ENCODE data around the gene ADIPOR2.

The ADIPOR2 gene

DNA sequence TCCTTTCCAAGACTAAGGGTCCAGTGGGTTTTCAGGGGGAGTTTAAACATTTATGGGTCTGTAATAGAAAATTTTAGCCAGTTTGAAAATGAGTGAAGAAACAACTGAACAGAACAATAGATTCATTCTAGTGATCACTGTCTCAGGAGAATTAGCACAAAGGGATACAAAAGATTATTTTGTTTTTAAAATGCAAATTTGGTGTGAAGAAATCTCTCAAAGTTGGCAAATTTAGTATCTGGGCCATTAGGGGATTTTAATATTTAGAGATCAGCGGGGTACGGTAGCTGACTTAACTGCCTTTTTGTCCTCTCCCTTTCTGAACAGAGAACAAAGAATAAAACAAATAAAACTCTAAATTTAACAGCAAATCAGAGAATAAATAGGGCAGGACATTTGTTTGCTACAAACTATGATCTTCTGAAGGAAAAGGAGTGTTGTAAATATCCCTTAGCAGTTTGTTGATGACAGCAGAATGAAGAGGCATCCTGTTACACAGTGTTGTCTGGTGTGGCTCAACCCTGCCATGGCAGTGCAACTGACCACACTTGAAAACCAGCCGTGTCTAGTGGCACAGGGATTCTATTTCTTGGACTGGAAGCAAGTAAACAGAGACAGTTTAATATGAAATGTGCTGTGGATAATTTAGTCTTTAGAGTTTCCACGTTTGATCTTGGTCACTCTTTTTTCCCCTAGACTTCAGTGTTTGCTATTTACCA lies 83.2 kb downstream of the ADIPOR2 start:
- TF ChIP-seq TAF1 (IDR thresholded peaks at IDR 0.05; ENCODE audit: borderline replicate concordance, insufficient read depth, low read length) (no peak), POLR2AphosphoS5 (IDR thresholded peaks at IDR 0.05; ENCODE audit: low read depth, low read length) (no peak)

DNA sequence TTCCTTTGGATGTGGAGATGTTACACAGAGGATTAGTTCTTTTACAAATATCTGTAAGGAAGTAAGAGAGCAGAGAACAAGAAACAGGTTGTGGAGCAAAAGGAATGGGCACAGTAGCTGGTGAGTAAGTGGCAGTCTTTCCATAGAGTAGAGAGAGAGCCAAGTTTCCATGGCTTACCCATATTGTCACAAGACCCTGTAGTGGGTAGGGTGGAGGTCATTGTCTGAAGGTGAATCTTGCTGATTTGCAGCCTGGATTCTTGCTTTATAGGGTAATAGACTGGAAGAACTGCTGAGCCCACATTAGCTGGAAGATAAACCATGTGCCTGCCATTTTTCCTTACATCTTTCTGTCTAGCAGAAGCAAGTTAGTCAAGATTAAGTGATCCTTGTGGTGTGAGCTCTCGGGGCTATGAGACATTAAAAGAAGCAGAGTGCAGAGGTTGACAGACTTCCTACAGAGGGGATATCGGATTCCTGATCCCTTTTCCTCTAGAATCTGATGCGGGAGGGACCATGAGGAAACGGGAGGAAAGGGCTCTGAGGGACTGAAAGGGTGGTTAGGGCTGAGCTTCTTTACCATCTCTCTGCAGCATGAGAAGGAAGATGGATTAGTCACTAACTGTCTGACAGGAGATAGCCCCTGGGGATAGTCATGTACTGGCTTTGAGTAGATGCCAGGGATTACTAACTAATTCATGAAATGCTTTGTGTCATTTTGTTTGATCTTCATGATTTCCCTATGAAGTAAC lies 85.5 kb downstream of the ADIPOR2 start:
- no peak for TF ChIP-seq POLR2AphosphoS5 (IDR thresholded peaks at IDR 0.05; ENCODE audit: low read depth, low read length)
- TF ChIP-seq SIN3A (IDR thresholded peaks at IDR 0.05; ENCODE audit: borderline replicate concordance, insufficient read depth, low read length) = no peak
- TF ChIP-seq, protein P1, sequence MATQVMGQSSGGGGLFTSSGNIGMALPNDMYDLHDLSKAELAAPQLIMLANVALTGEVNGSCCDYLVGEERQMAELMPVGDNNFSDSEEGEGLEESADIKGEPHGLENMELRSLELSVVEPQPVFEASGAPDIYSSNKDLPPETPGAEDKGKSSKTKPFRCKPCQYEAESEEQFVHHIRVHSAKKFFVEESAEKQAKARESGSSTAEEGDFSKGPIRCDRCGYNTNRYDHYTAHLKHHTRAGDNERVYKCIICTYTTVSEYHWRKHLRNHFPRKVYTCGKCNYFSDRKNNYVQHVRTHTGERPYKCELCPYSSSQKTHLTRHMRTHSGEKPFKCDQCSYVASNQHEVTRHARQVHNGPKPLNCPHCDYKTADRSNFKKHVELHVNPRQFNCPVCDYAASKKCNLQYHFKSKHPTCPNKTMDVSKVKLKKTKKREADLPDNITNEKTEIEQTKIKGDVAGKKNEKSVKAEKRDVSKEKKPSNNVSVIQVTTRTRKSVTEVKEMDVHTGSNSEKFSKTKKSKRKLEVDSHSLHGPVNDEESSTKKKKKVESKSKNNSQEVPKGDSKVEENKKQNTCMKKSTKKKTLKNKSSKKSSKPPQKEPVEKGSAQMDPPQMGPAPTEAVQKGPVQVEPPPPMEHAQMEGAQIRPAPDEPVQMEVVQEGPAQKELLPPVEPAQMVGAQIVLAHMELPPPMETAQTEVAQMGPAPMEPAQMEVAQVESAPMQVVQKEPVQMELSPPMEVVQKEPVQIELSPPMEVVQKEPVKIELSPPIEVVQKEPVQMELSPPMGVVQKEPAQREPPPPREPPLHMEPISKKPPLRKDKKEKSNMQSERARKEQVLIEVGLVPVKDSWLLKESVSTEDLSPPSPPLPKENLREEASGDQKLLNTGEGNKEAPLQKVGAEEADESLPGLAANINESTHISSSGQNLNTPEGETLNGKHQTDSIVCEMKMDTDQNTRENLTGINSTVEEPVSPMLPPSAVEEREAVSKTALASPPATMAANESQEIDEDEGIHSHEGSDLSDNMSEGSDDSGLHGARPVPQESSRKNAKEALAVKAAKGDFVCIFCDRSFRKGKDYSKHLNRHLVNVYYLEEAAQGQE (IDR thresholded peaks at IDR 0.05; ENCODE audit: insufficient read depth in 1 of 2, low read depth in 2 of 2, low read length in 2 of 2) = no peak
- TF ChIP-seq FOXP2 (optimal IDR thresholded peaks at IDR 0.05; ENCODE audit: borderline replicate concordance, extremely low read depth, extremely low read length, insufficient read depth) = no peak
- TF ChIP-seq TAF1 (IDR thresholded peaks at IDR 0.05; ENCODE audit: borderline replicate concordance, insufficient read depth, low read length) = no peak

DNA sequence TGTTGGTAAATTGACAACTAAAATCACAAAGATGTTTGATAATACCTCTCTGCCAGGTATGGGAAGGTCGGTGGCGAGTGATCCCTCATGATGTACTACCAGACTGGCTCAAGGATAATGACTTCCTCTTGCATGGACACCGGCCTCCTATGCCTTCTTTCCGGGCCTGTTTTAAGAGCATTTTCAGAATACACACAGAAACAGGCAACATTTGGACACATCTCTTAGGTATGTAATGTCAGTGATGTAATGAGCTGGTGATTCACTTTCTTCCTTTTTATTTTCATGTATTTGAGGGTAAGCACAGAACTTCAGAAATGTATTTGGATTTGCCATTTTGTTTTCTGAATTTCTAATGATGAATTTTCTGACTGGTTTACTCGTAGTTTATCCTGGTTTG lies 86.9 kb downstream of the ADIPOR2 start:
- TF ChIP-seq FOXP2 (optimal IDR thresholded peaks at IDR 0.05; ENCODE audit: borderline replicate concordance, extremely low read depth, extremely low read length, insufficient read depth) (no peak), POLR2AphosphoS5 (IDR thresholded peaks at IDR 0.05; ENCODE audit: low read depth, low read length) (no peak), SIN3A (IDR thresholded peaks at IDR 0.05; ENCODE audit: borderline replicate concordance, insufficient read depth, low read length) (no peak), TAF1 (IDR thresholded peaks at IDR 0.05; ENCODE audit: borderline replicate concordance, insufficient read depth, low read length) (no peak)
- TF ChIP-seq, protein P1 (IDR thresholded peaks at IDR 0.05; ENCODE audit: insufficient read depth in 1 of 2, low read depth in 2 of 2, low read length in 2 of 2) = no peak

DNA sequence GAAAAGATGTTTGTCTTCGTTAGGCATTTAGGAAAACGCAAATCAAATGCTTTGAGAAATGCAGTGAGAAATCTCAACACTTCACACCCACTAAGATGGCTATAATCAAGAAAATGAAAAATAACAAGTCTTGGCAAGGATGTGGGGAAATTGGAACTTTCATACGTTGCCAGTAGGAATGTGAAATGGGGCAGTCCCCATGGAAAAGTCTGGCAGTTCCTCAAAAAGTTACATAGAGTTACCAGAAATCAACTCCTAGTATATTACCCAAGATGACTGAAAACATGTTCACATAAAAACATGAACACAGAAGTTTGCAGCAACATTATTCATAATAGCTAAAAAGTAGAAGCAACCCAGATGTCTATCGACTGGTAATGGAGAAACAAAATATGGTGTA lies 88.0 kb downstream of the ADIPOR2 start:
- TF ChIP-seq FOXP2 (optimal IDR thresholded peaks at IDR 0.05; ENCODE audit: borderline replicate concordance, extremely low read depth, extremely low read length, insufficient read depth) = no peak
- no peak for TF ChIP-seq POLR2AphosphoS5 (IDR thresholded peaks at IDR 0.05; ENCODE audit: low read depth, low read length)
- TF ChIP-seq SIN3A (IDR thresholded peaks at IDR 0.05; ENCODE audit: borderline replicate concordance, insufficient read depth, low read length) = no peak
- TF ChIP-seq, protein P1 (IDR thresholded peaks at IDR 0.05; ENCODE audit: insufficient read depth in 1 of 2, low read depth in 2 of 2, low read length in 2 of 2) = no peak
- no peak for TF ChIP-seq TAF1 (IDR thresholded peaks at IDR 0.05; ENCODE audit: borderline replicate concordance, insufficient read depth, low read length)

DNA sequence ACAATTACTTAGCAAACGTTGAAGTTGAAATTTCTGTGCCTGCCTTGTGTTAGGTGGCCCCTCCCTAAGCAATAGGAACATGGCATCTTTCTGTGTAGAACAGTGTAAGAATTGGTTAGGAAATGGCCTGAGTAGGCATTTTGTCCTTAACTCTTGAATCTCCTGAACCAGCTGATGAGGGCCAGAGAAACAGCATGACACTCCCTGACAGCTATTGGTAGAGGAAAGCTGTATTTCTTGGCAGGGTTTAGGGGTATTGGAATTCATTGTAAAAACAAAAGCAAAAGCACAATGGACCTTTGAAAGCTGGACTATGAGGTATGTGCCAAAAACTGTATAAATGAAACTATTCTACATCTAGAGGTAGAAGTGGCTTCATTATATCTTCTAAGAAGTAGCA lies 88.9 kb downstream of the ADIPOR2 start:
- TF ChIP-seq FOXP2 (optimal IDR thresholded peaks at IDR 0.05; ENCODE audit: borderline replicate concordance, extremely low read depth, extremely low read length, insufficient read depth) (no peak), SIN3A (IDR thresholded peaks at IDR 0.05; ENCODE audit: borderline replicate concordance, insufficient read depth, low read length) (no peak)
- TF ChIP-seq, protein P1 (IDR thresholded peaks at IDR 0.05; ENCODE audit: insufficient read depth in 1 of 2, low read depth in 2 of 2, low read length in 2 of 2) = no peak

Measured in PFSK-1 (cell line).